NCI-H460 (cell line): ENCODE measurements around the gene SERPINE1. TPM values are rescaled to one million over a fixed set of nuclear protein-coding genes. Genes with fewer than 3 reads are reported as not detected.

Experiments used
- DNase-seq: peaks from one replicate; pipeline ENCODE4 v3.0.0-alpha.2; 2016; ENCODE audit warnings: low read depth; ENCODE audit errors: extremely low read depth
- small RNA-seq, 2 experiments: library from RNA; depleted of rRNA; stranded (forward); fragments of <200 nt; gene quantifications; one replicate each; pipeline ENCODE3, GENCODE V24; 2014
- total RNA-seq: library from RNA; depleted of rRNA; stranded (reverse); fragments of >200 nt; shearing (Covaris generic); gene quantifications from 2 replicates; pipeline ENCODE4 v1.2.3, GENCODE V29; 2014; rRNA removed

SERPINE1 gene
- total RNA-seq, 1 experiment from 2014 or later: 12.3 TPM

GRCh38 chr7:101185258-101185839, 58.4 kb downstream of the SERPINE1 start:
- DNase-seq: no peak

DNA sequence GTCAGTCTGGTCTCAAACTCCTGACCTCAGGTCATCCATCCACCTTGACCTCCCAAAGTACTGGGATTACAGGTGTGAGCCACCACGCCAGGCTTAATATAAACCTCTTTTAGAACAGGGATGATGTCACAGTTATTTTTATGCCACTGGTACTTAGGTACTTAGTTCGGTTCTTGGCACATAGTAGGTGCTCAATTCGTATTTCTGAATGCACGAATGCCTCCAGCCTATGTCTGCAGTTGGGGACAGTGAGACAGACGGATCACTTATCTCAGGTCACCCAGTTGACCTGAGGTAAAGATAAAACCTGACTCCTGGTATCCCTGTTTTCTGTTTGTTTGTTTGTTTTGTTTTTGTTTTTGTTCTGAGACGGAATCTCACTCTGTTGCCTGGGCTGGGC, 59.3 kb downstream of the SERPINE1 start:
- DNase-seq: no peak

DNA sequence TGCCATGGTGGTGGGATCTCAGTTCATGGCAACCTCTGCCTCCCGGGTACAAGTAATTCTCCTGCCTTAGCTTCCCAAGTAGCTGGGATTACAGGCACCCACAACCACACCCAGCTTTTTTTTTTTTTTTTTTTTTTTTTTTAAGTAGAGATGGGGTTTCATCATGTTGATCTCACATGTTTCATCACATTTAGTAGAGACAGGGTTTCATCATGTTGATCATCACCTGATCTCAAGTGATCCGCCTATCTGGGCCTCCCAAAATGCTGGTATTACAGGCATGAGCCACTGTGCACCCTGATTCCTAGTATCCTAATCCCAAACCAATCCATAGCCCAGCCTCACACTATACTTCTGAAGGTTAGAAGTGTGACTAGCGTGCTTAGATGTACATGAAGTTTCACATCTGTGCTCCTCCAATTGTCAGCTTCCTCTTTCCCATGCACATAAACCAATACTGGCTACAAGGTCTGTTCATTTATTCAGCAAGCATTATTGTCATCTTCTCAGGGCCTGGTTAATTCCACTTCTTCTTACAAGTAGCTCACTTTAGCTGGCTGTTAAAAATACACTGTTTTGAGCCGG, 60.0 kb downstream of the SERPINE1 start:
- DNase-seq: no peak

Small RNA genes within 50 kb of the gene (small RNA-seq; reads per million reads assigned to genes)
- gene MIR4653: 0 to 0.02 reads per million in 2 experiments

Other genes with a start within 250 kb of the SERPINE1 start
- gene UFSP1, start 237.4 kb upstream of the SERPINE1 start, total RNA-seq: 4.6 and 7.0 TPM in 2 replicates
- gene ACHE, start 231.2 kb upstream of the SERPINE1 start, total RNA-seq: 0.17 and 0.27 TPM in 2 replicates
- 0.32 TPM in 1 of 2 replicates, not detected in the other for gene MUC3A, start 177.6 kb upstream of the SERPINE1 start, total RNA-seq
- gene MUC12, start 157.5 kb upstream of the SERPINE1 start, total RNA-seq: 0.30 TPM in 1 of 2 replicates, not detected in the other
- gene MUC17, start 107.0 kb upstream of the SERPINE1 start, total RNA-seq: not detected in 2 replicates
- 9.8 and 12.9 TPM in 2 replicates for gene TRIM56, start 41.6 kb upstream of the SERPINE1 start, total RNA-seq
- 125 and 143 TPM in 2 replicates for gene AP1S1, start 27.4 kb downstream of the SERPINE1 start, total RNA-seq
- 11.6 and 15.4 TPM in 2 replicates for gene VGF, start 38.5 kb downstream of the SERPINE1 start, total RNA-seq
- gene NAT16, start 53.2 kb downstream of the SERPINE1 start, total RNA-seq: 0.09 TPM in 1 of 2 replicates, not detected in the other
- not detected in 2 replicates for gene MOGAT3, start 73.9 kb downstream of the SERPINE1 start, total RNA-seq
- 125 and 130 TPM in 2 replicates for gene PLOD3, start 90.5 kb downstream of the SERPINE1 start, total RNA-seq
- 66.9 and 77.5 TPM in 2 replicates for gene ZNHIT1, start 91.1 kb downstream of the SERPINE1 start, total RNA-seq
- gene CLDN15, start 110.7 kb downstream of the SERPINE1 start, total RNA-seq: 10.0 and 11.2 TPM in 2 replicates
- 87.2 and 97.5 TPM in 2 replicates for gene FIS1, start 118.0 kb downstream of the SERPINE1 start, total RNA-seq
- 27.2 and 33.0 TPM in 2 replicates for gene IFT22, start 194.7 kb downstream of the SERPINE1 start, total RNA-seq
- gene COL26A1, start 235.8 kb downstream of the SERPINE1 start, total RNA-seq: 0.09 and 0.25 TPM in 2 replicates